Bronchial epithelial cell (primary cell): ENCODE data around the gene GPATCH11. TPM values are rescaled to one million over a fixed set of nuclear protein-coding genes. Genes with fewer than 3 reads are reported as not detected.
A peak's percentile ranks its signal among the peaks of the same experiment; 100 is the strongest.

Experiments used
- DNase-seq: peaks from one replicate; pipeline ENCODE4 v3.0.0-alpha.2; 2010; ENCODE audit warnings: low read depth
- FAIRE-seq: peaks from 2 replicates; lab custom pipeline; 2011; peaks lifted over from hg19 to GRCh38; lab: Jason Lieb, UNC
- H3K27me3 ChIP-seq: 2 replicates; pipeline ENCODE4 v1.5.1; 2011; ENCODE audit warnings: low read length; ENCODE audit not compliant: control insufficient read depth, insufficient read depth
- H3K36me3 ChIP-seq: 2 replicates; pipeline ENCODE4 v1.5.1; 2011; ENCODE audit warnings: low read length; ENCODE audit not compliant: control insufficient read depth, insufficient read depth
- H3K4me3 ChIP-seq: 2 replicates; pipeline ENCODE4 v1.5.1; 2011; ENCODE audit warnings: mild to moderate bottlenecking, low read depth, low read length, control low read depth
- total RNA-seq: library from RNA; depleted of rRNA; stranded (reverse); fragments of >200 nt; gene quantifications from 2 replicates; pipeline ENCODE4 v1.2.1, GENCODE V29; 2014
- TF ChIP-seq, protein P1 (sequence below): IDR thresholded peaks from 2 replicates; pipeline ENCODE4 v1.5.1; 2011; ENCODE audit warnings: mild to moderate bottlenecking, moderate library complexity, low read length, control low read depth, inconsistent platforms; ENCODE audit not compliant: insufficient read depth, severe bottlenecking

The GPATCH11 gene
- total RNA-seq, 1 donor from 2014 or later, result 3.7 TPM

- H3K36me3 ChIP-seq, result peaks cover 5% of the 10 kb centered on the region
- no peaks in the 10 kb centered on the region for H3K27me3 ChIP-seq
- DNase-seq, result no peak
- no peak overlapping the region for H3K4me3 ChIP-seq
- TF ChIP-seq, protein P1, sequence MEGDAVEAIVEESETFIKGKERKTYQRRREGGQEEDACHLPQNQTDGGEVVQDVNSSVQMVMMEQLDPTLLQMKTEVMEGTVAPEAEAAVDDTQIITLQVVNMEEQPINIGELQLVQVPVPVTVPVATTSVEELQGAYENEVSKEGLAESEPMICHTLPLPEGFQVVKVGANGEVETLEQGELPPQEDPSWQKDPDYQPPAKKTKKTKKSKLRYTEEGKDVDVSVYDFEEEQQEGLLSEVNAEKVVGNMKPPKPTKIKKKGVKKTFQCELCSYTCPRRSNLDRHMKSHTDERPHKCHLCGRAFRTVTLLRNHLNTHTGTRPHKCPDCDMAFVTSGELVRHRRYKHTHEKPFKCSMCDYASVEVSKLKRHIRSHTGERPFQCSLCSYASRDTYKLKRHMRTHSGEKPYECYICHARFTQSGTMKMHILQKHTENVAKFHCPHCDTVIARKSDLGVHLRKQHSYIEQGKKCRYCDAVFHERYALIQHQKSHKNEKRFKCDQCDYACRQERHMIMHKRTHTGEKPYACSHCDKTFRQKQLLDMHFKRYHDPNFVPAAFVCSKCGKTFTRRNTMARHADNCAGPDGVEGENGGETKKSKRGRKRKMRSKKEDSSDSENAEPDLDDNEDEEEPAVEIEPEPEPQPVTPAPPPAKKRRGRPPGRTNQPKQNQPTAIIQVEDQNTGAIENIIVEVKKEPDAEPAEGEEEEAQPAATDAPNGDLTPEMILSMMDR, result no peak
- FAIRE-seq, result peak; percentile 66
Measured at GRCh38 chr2:37132914-37133313, 48.6 kb downstream of the GPATCH11 start.

DNA sequence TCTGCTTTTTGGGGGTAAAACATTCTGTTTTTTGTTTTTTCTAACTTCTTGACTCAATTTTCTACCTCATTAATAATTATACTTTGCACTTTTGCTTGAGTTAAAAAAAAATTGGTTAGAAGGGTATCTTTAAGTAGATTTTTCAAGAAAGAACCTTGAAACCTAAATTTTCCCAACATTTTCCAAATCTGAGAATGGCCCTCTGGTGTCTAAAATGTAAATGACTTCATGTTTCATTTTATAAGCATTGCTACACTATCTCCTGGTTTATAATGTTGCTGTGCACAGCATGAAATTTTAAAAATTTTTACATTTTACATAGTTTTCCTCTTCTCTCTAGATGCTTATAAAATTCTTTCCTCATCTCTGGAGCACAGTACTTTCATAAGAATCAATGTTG lies 58.2 kb downstream of the GPATCH11 start:
- FAIRE-seq (no peak), DNase-seq (no peak)
- no peaks in the 10 kb centered on the region for H3K27me3 ChIP-seq
- peaks cover 9% of the 10 kb centered on the region for H3K36me3 ChIP-seq
- TF ChIP-seq, protein P1, result no peak
- no peak overlapping the region for H3K4me3 ChIP-seq

DNA sequence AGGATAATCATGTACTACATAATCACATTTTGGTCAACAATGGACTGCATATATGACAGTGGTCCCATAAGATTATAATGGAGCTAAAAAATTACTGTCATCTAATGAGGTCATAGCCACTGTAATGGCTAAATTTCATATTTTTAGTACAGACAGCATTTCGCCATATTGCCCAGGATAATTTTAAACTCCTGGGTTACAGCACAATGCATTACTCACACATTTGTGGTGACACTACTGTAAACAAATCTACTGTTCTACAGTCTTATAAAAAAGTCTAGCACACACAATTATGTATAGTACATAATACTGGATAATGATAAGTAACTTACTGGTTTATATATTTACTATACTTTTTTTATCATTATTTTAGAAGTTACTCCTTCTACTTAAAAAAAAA lies 59.7 kb downstream of the GPATCH11 start:
- Histone ChIP-seq H3K4me3 (no peak overlapping the region), H3K27me3 (no peaks in the 10 kb centered on the region), H3K36me3 (peaks cover 10% of the 10 kb centered on the region)
- DNase-seq (peak; percentile 27), FAIRE-seq (no peak)
- TF ChIP-seq, protein P1, result no peak

DNA sequence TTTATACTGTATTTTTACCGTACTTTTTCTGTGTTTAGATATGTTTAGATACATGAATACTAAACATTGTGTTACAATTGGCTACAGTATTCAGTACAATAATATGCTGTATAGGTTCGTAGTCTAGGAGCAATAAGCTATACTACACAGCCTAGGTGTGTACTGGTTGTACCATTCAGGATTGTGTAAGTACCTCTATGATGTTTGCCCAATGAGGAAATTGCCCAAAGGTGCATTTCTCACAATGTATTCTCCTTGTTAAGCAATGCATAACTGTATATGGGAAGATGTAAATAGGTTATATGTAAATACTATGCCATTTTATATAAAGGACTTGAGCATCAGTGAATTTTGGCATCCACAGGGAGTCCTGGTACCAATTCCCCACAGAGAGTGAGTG lies 61.7 kb downstream of the GPATCH11 start:
- TF ChIP-seq, protein P1, result no peak

GRCh38 chr2:37148325-37148724 lies 64.0 kb downstream of the GPATCH11 start:
- no peak for DNase-seq
- Histone ChIP-seq H3K27me3 (no peaks in the 10 kb centered on the region), H3K4me3 (no peak overlapping the region), H3K36me3 (peaks cover 9% of the 10 kb centered on the region)
- no peak for FAIRE-seq
- TF ChIP-seq, protein P1, result no peak

More for the DNA sequence above, 61.7 kb downstream of the GPATCH11 start:
- FAIRE-seq, result no peak
- Histone ChIP-seq H3K36me3 (peaks cover 9% of the 10 kb centered on the region), H3K4me3 (no peak overlapping the region), H3K27me3 (no peaks in the 10 kb centered on the region)
- DNase-seq, result no peak

Other genes starting within 250 kb of the GPATCH11 start
- 19.2 and 26.2 TPM in 2 replicates for gene STRN, start 118.0 kb upstream of the GPATCH11 start, total RNA-seq
- 20.4 and 23.4 TPM in 2 replicates for gene HEATR5B, start 146 bp upstream of the GPATCH11 start, total RNA-seq
- gene EIF2AK2, start 72.5 kb downstream of the GPATCH11 start, total RNA-seq, result 10.5 and 11.1 TPM in 2 replicates
- not detected in 2 replicates for gene SULT6B1, start 104.2 kb downstream of the GPATCH11 start, total RNA-seq
- 7.6 and 16.3 TPM in 2 replicates for gene CEBPZOS, start 112.0 kb downstream of the GPATCH11 start, total RNA-seq
- gene CEBPZ, start 147.1 kb downstream of the GPATCH11 start, total RNA-seq, result 53.5 and 62.9 TPM in 2 replicates
- gene NDUFAF7, start 147.1 kb downstream of the GPATCH11 start, total RNA-seq, result 15.5 and 17.9 TPM in 2 replicates
- 19.5 and 22.5 TPM in 2 replicates for gene PRKD3, start 240.3 kb downstream of the GPATCH11 start, total RNA-seq